Hepatocyte (in vitro differentiated cells): ENCODE results near the gene MSH3. TPM values are rescaled to one million over a fixed set of nuclear protein-coding genes. Genes with fewer than 3 reads are reported as not detected.

ENCODE experiments used
- DNase-seq: peaks from one replicate; pipeline ENCODE4 v3.0.0-alpha.2; 2016; ENCODE audit warnings: low spot score
- H2AFZ ChIP-seq: fragments of 200-600 bp; sonication (generic); 2 replicates; pipeline ENCODE4 v1.6.0; 2016; ENCODE audit warnings: antibody characterized with exemption, mild to moderate bottlenecking
- H3K27ac ChIP-seq: fragments of 200-600 bp; sonication (generic); 2 replicates; pipeline ENCODE4 v1.5.1; 2016; ENCODE audit warnings: mild to moderate bottlenecking
- H3K27me3 ChIP-seq: fragments of 200-600 bp; sonication (generic); 2 replicates; pipeline ENCODE4 v1.6.1; 2016
- H3K36me3 ChIP-seq: fragments of 200-600 bp; sonication (generic); replicated peaks from 2 replicates; pipeline ENCODE4 v1.5.1; 2016; ENCODE audit warnings: low read depth; ENCODE audit not compliant: insufficient read depth
- H3K4me1 ChIP-seq: fragments of 200-600 bp; sonication (generic); 2 replicates; pipeline ENCODE4 v1.5.1; 2016; ENCODE audit warnings: mild to moderate bottlenecking, moderate library complexity; ENCODE audit not compliant: insufficient read depth
- H3K4me2 ChIP-seq: fragments of 200-600 bp; sonication (generic); 2 replicates; pipeline ENCODE4 v1.6.0; 2016
- H3K4me3 ChIP-seq: fragments of 200-600 bp; sonication (generic); 2 replicates; pipeline ENCODE4 v1.5.1; 2016; ENCODE audit warnings: mild to moderate bottlenecking
- H3K79me2 ChIP-seq: fragments of 200-600 bp; sonication (generic); 2 replicates; pipeline ENCODE4 v1.6.0; 2017; ENCODE audit warnings: mild to moderate bottlenecking
- H3K9me2 ChIP-seq: fragments of 200-600 bp; sonication (generic); replicated peaks from 2 replicates; pipeline ENCODE4 v1.6.0; 2017; ENCODE audit warnings: mild to moderate bottlenecking; ENCODE audit not compliant: insufficient read depth
- H3K9me3 ChIP-seq: fragments of 200-600 bp; sonication (generic); 2 replicates; pipeline ENCODE4 v1.5.1; 2016; ENCODE audit warnings: low read depth, mild to moderate bottlenecking
- H4K20me1 ChIP-seq: fragments of 200-600 bp; sonication (generic); 2 replicates; pipeline ENCODE4 v1.6.0; 2016; ENCODE audit warnings: mild to moderate bottlenecking; ENCODE audit not compliant: insufficient read depth, poor library complexity, severe bottlenecking
- CTCF ChIP-seq: fragments of 200-600 bp; sonication (generic); IDR thresholded peaks from 2 replicates; pipeline ENCODE4 v1.5.1; 2016; ENCODE audit warnings: antibody characterized with exemption, mild to moderate bottlenecking; ENCODE audit not compliant: poor library complexity
- EZH2 ChIP-seq: fragments of 200-600 bp; sonication (generic); IDR thresholded peaks from 2 replicates; pipeline ENCODE4 v1.6.1; 2016; ENCODE audit warnings: antibody characterized with exemption, mild to moderate bottlenecking, borderline replicate concordance
- EZH2phosphoT487 ChIP-seq: fragments of 200-600 bp; sonication (generic); IDR thresholded peaks from one replicate; pipeline ENCODE4 v1.6.1; 2018; ENCODE audit warnings: antibody characterized with exemption, mild to moderate bottlenecking, low read depth, moderate library complexity; ENCODE audit not compliant: unreplicated experiment, severe bottlenecking
- WGBS: methylation state at CpG from one replicate; pipeline ENCODE4 v1.1.6; 2016; ENCODE audit warnings: low lambda C conversion rate; ENCODE audit errors: missing lambda C conversion rate; 5-methylcytosine and 5-hydroxymethylcytosine counted together
- polyA plus RNA-seq: library from polyadenylated mRNA; unstranded; fragments of >200 nt; fragmentation: Nextera tagmentation; extraction: Ambion mirVana; gene quantifications from 2 replicates; pipeline ENCODE4 v1.2.1, GENCODE V29; 2016
- total RNA-seq: library from RNA; depleted of rRNA; stranded (reverse); fragments of >200 nt; gene quantifications from 2 replicates; pipeline ENCODE4 v1.2.3, GENCODE V29; 2014

The MSH3 gene
- total and polyA plus RNA-seq, 2 experiments from 2014 or later = 8.1 to 13.2 TPM

GRCh38 chr5:80619086-80619485, 35.4 kb upstream of the MSH3 start:
- no peaks in the 10 kb centered on the region for H3K36me3 ChIP-seq
- no peak for DNase-seq
- H3K27me3 ChIP-seq = no peaks in the 10 kb centered on the region
- H3K4me1 ChIP-seq = no peaks in the 10 kb centered on the region
- H3K4me3 ChIP-seq = no peak overlapping the region
- 74% methylated on average over 1 of the region's 1 CpG for WGBS
- no peak overlapping the region for H3K27ac ChIP-seq
- no peaks in the 10 kb centered on the region for H3K79me2 ChIP-seq
- no peaks in the 10 kb centered on the region for H3K9me3 ChIP-seq
- no peak overlapping the region for H2AFZ ChIP-seq
- no peak overlapping the region for H3K4me2 ChIP-seq
- TF ChIP-seq CTCF = no peak
- no peak for TF ChIP-seq EZH2
- no peak for TF ChIP-seq EZH2phosphoT487
- H3K9me2 ChIP-seq = no peaks in the 10 kb centered on the region
- H4K20me1 ChIP-seq = no peaks in the 10 kb centered on the region

GRCh38 chr5:80620211-80620610, 34.2 kb upstream of the MSH3 start:
- WGBS = 68% methylated on average over 4 of the region's 4 CpGs
- H3K27me3 ChIP-seq = no peaks in the 10 kb centered on the region

GRCh38 chr5:80622756-80623155, 31.7 kb upstream of the MSH3 start:
- Histone ChIP-seq H2AFZ (no peak overlapping the region), H3K36me3 (no peaks in the 10 kb centered on the region), H4K20me1 (no peaks in the 10 kb centered on the region), H3K9me3 (no peaks in the 10 kb centered on the region), H3K27ac (no peak overlapping the region), H3K4me2 (no peak overlapping the region), H3K79me2 (no peaks in the 10 kb centered on the region), H3K4me1 (no peaks in the 10 kb centered on the region), H3K9me2 (no peaks in the 10 kb centered on the region), H3K27me3 (no peaks in the 10 kb centered on the region), H3K4me3 (no peak overlapping the region)
- DNase-seq = no peak
- 98% methylated on average over 2 of the region's 2 CpGs for WGBS
- TF ChIP-seq CTCF (no peak), EZH2phosphoT487 (no peak)

More at GRCh38 chr5:80620211-80620610, 34.2 kb upstream of the MSH3 start:
- Histone ChIP-seq H3K9me2 (no peaks in the 10 kb centered on the region), H3K4me3 (no peak overlapping the region), H3K4me1 (no peaks in the 10 kb centered on the region), H3K36me3 (no peaks in the 10 kb centered on the region), H4K20me1 (no peaks in the 10 kb centered on the region), H3K4me2 (no peak overlapping the region), H2AFZ (no peak overlapping the region), H3K79me2 (no peaks in the 10 kb centered on the region), H3K9me3 (no peaks in the 10 kb centered on the region), H3K27ac (no peak overlapping the region)
- no peak for DNase-seq
- TF ChIP-seq EZH2phosphoT487 (no peak), EZH2 (no peak)

- Histone ChIP-seq H3K36me3 (no peaks in the 10 kb centered on the region), H3K4me2 (no peak overlapping the region), H3K4me3 (no peak overlapping the region), H2AFZ (no peak overlapping the region), H3K4me1 (no peaks in the 10 kb centered on the region), H3K9me2 (no peaks in the 10 kb centered on the region), H3K79me2 (no peaks in the 10 kb centered on the region), H3K27ac (no peak overlapping the region), H3K9me3 (no peaks in the 10 kb centered on the region), H3K27me3 (no peaks in the 10 kb centered on the region), H4K20me1 (no peaks in the 10 kb centered on the region)
- WGBS = 41% methylated on average over 4 of the region's 4 CpGs
- DNase-seq = no peak
- TF ChIP-seq CTCF (no peak), EZH2phosphoT487 (no peak), EZH2 (no peak)
These were observed 30.5 kb upstream of the MSH3 start for GRCh38 chr5:80623999-80624398.
